HCT116 (cell line): ENCODE data around the gene ANAPC5.
A peak's percentile ranks its signal among the peaks of the same experiment; 100 is the strongest.

Source experiments
- CTCF ChIP-seq, 3 experiments: fragments of 200-600 bp in 1 of 3; sonication (generic) in 1 of 3; IDR thresholded peaks in 2 of 3; conservative IDR thresholded peaks in 1 of 3; 2 replicates each; pipeline ENCODE4 v1.5.1; 2012 to 2017; ENCODE audit warnings: low read depth in 2 of 3, low read length in 2 of 3, antibody characterized with exemption in 1 of 3, borderline replicate concordance in 1 of 3, control low read depth in 1 of 3, mild to moderate bottlenecking in 1 of 3, mixed read lengths in 1 of 3, mixed run types in 1 of 3, moderate library complexity in 1 of 3; ENCODE audit not compliant: insufficient read depth in 1 of 3
- EZH2 ChIP-seq: fragments of 200-600 bp; sonication (generic); IDR thresholded peaks from 2 replicates; pipeline ENCODE4 v1.6.1; 2017; ENCODE audit warnings: antibody characterized with exemption, mixed run types
- POLR2A ChIP-seq: IDR thresholded peaks from 2 replicates; pipeline ENCODE4 v1.7.0; 2011; ENCODE audit warnings: borderline replicate concordance; ENCODE audit not compliant: insufficient read depth, insufficient read length; ENCODE audit errors: extremely low read depth
- REST ChIP-seq: IDR thresholded peaks from 2 replicates; pipeline ENCODE4 v1.6.1; 2012; ENCODE audit warnings: low read depth
- SIN3A ChIP-seq: IDR thresholded peaks from 2 replicates; pipeline ENCODE4 v1.6.1; 2012; ENCODE audit warnings: low read depth
- TCF7L2 ChIP-seq: IDR thresholded peaks from 2 replicates; pipeline ENCODE4 v1.7.0; 2011; ENCODE audit warnings: borderline replicate concordance, inconsistent platforms; ENCODE audit not compliant: insufficient read depth, insufficient read length; ENCODE audit errors: extremely low read depth
- YY1 ChIP-seq: IDR thresholded peaks from 2 replicates; pipeline ENCODE4 v1.6.1; 2011; ENCODE audit warnings: low read length, low read depth, moderate library complexity, mild to moderate bottlenecking; ENCODE audit not compliant: insufficient replicate concordance; ENCODE audit errors: extremely low read depth
- ZFX ChIP-seq: fragments of 450-650 bp; IDR thresholded peaks from 2 replicates; pipeline ENCODE4 v1.6.1; 2017

- TF ChIP-seq CTCF (IDR thresholded peaks at IDR 0.05 in 2 of 3, conservative IDR thresholded peaks at IDR 0.05 in 1 of 3; ENCODE audit: borderline replicate concordance in 1 of 3, insufficient read depth in 1 of 3, low read depth in 2 of 3, low read length in 2 of 3) (no peak), POLR2A (peak; percentile 91), EZH2 (no peak), TCF7L2 (no peak), YY1 (peak; percentile 74), SIN3A (no peak; the same call in 1 of the 2 replicates), ZFX (peak; percentile 52; the same call in 1 of the 2 replicates), REST (no peak)
These were observed at the start of gene ANAPC5 for GRCh38 chr12:121351820-121352681.
